ENCODE data around the gene ARSK. TPM values are rescaled to one million over a fixed set of nuclear protein-coding genes. Genes with fewer than 3 reads are reported as not detected.

The ARSK gene
- total and polyA plus RNA-seq, 2 of the 4 experiments (the other 2 are of a cell fraction): 15.1 to 22.0 TPM

DNA sequence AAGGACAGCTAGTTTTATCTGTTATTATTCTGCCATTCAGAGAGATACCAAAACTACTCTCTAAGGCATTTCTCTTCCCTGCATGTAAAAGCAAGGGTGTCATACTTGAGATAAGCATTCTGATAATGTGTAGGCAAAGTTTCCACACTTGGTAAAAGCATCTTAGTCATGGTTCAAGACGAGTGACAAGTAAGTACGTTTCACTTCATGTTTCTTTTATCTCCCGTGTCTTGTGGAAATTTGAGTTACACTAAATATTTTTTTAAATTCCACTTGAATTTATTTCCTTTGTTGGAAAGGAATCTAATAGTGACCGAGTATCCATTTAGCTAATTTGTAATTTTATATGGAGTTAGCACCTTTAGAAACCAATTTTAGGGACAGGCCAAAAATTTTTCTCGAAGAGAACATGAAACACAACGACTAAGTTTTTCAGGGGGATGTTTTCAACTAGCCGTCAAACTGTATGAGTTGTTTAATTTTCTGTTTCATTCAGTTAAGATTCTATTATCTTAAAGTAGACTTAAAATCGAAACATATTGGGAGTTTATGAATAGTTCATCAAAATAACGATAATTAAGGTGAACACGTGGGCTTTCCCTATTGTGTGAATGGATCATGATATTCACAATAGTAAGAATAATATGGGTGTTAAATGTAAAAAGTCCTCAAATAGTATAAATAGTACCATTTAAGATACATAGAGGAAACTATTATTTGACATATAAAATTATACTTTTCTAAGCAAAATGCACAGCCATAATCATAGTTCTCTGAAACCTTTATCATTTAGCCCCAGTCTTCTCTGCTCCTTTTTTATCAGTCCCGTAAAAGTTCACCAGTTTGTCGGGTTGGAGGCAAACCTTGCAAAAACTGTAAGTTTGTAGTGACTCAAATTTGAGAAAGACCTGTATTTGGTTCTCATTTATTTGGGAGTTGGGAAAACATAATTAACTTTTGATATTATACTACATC lies 93.3 kb downstream of the ARSK start:
- Histone ChIP-seq H3K56ac (ENCODE audit: extremely low read depth, insufficient read depth, low read length) (no peak overlapping the region), H3K79me1 (ENCODE audit: low read depth in 1 of 2, low read length in 2 of 2) (no peaks in the 10 kb centered on the region)

More for the DNA sequence above, 93.3 kb downstream of the ARSK start:
- H3K27me3 ChIP-seq (ENCODE audit: control insufficient read depth, insufficient read depth, low read length): no peaks in the 10 kb centered on the region
- H2BK20ac ChIP-seq (ENCODE audit: low read depth, low read length): no peak overlapping the region
- peak overlapping the region; percentile 32; the same call in 1 of the 2 replicates for H4K5ac ChIP-seq (ENCODE audit: low read depth, low read length)
- no peak overlapping the region for H2AK5ac ChIP-seq (ENCODE audit: low read depth, low read length)
- H3K36me3 ChIP-seq (ENCODE audit: control insufficient read depth, insufficient read depth, low read length): no peaks in the 10 kb centered on the region
- no peaks in the 10 kb centered on the region for H4K20me1 ChIP-seq (ENCODE audit: insufficient read depth, low read length)
- WGBS, 2 experiments (ENCODE audit: extremely low coverage in 2 of 2, insufficient read length in 1 of 2): no CpG with 5 or more reads among the region's 12 CpGs
- POLR2A ChIA-PET (ENCODE audit: unreplicated experiment): no interaction called here
- DNase-seq: peak; percentile 26
- dilution Hi-C loops (cut with HindIII; ENCODE audit: low sequenced_read_pairs, unreplicated experiment) (no loop called here), intact Hi-C loops (cut with micrococcal nuclease) (loop anchor here (5.0 to 10.0 kb wide), 2 partner anchors 84 to 957 kb away; partner anchors contain the start of gene RHOBTB3), in situ Hi-C loops (cut with MboI; ENCODE audit: low sequenced_read_pairs) (loop anchor here (25.0 kb wide), 1 partner anchor 664 kb away; no protein-coding TSS in a partner anchor)
- CTCF ChIA-PET: interaction anchor here (1.8 kb wide), 1 partner anchor 16 kb away, joined by 5 read pairs; no protein-coding TSS in a partner anchor
- H3K23ac ChIP-seq (ENCODE audit: low read depth, low read length): no peak overlapping the region
- H3K27ac ChIP-seq (ENCODE audit: insufficient read depth, low read length): no peak overlapping the region
- H3K9me3 ChIP-seq (ENCODE audit: control insufficient read depth, insufficient read depth, low read length): no peaks in the 10 kb centered on the region
- no peak overlapping the region for H3K18ac ChIP-seq (ENCODE audit: low read depth, low read length)
- no peak overlapping the region for H4K91ac ChIP-seq (ENCODE audit: insufficient read depth, low read depth, low read length)
- H2AK9ac ChIP-seq (replicated peaks; ENCODE audit: low read depth, low read length, poor library complexity): no peak overlapping the region
- H3K4me2 ChIP-seq (ENCODE audit: low read depth, low read length): no peak overlapping the region
- no peak overlapping the region for H3K4me3 ChIP-seq (ENCODE audit: insufficient read depth, low read depth, low read length)
- H3K9ac ChIP-seq (ENCODE audit: low read depth, low read length): no peak overlapping the region
- H3K4ac ChIP-seq (ENCODE audit: low read depth, low read length): no peak overlapping the region; the same call in 1 of the 2 replicates
- H3K9me1 ChIP-seq (ENCODE audit: insufficient read depth, low read length): no peaks in the 10 kb centered on the region
- ATAC-seq (ENCODE audit: low read depth): no peak
- no peak overlapping the region for H3K14ac ChIP-seq (replicated peaks; ENCODE audit: low read depth, low read length)
- H3K4me1 ChIP-seq (ENCODE audit: control insufficient read depth, insufficient read depth, low read length): peaks cover 4% of the 10 kb centered on the region
- no peak for TF ChIP-seq CTCF (conservative IDR thresholded peaks at IDR 0.05; ENCODE audit: low read depth, low read length)
- no peak for TF ChIP-seq SMC3 (IDR thresholded peaks at IDR 0.05; ENCODE audit: low read depth, low read length)
- no peak for TF ChIP-seq CHD1 (IDR thresholded peaks at IDR 0.05; ENCODE audit: low read depth, low read length)
- no TSS peak for BruUV-seq (replicated peaks)
- H2BK5ac ChIP-seq (ENCODE audit: low read depth, low read length, poor library complexity, severe bottlenecking): no peak overlapping the region
- no peak overlapping the region for H2AFZ ChIP-seq (replicated peaks; ENCODE audit: low read length, poor library complexity)
- H4K8ac ChIP-seq (ENCODE audit: low read depth in 2 of 2, low read length in 2 of 2): no peak overlapping the region
- H2BK120ac ChIP-seq (ENCODE audit: low read depth, low read length): no peak overlapping the region; the same call in 1 of the 2 replicates
- no peak overlapping the region for H2BK15ac ChIP-seq (ENCODE audit: low read depth, low read length)
